ENCODE results near the gene HMGCL. TPM values are rescaled to one million over a fixed set of nuclear protein-coding genes. Genes with fewer than 3 reads are reported as not detected.

Gene HMGCL
- total and polyA plus RNA-seq, 2 of the 13 experiments (the other 11 are each of a cell fraction or from before 2014, with no cell fraction given) = 21.3 to 41.4 TPM

- TF ChIP-seq, protein P1, sequence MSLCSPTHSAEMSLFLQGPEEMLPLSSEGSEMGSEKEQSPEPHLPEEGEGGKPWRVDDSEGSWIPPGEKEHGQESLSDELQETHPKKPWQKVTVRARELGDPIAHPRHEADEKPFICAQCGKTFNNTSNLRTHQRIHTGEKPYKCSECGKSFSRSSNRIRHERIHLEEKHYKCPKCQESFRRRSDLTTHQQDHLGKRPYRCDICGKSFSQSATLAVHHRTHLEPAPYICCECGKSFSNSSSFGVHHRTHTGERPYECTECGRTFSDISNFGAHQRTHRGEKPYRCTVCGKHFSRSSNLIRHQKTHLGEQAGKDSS (CRISPR knock-in tag; IDR thresholded peaks at IDR 0.05; ENCODE audit: borderline replicate concordance, low read depth) = no peak
- TF ChIP-seq MEIS1 (CRISPR knock-in tag; IDR thresholded peaks at IDR 0.05; ENCODE audit: borderline replicate concordance) (no peak), ZSCAN25 (CRISPR knock-in tag; IDR thresholded peaks at IDR 0.05) (0 out of 2 replicates have a peak, but pooled peaks have one; percentile 35), ZNF713 (CRISPR knock-in tag; IDR thresholded peaks at IDR 0.05) (no peak), MIXL1 (CRISPR knock-in tag; IDR thresholded peaks at IDR 0.05) (no peak), MXI1 (IDR thresholded peaks at IDR 0.05; ENCODE audit: borderline replicate concordance, low read depth, low read length) (no peak), CEBPB (IDR thresholded peaks at IDR 0.05; ENCODE audit: borderline replicate concordance, low read depth, low read length) (no peak), SATB2 (CRISPR knock-in tag; IDR thresholded peaks at IDR 0.05) (no peak), PRDM15 (CRISPR knock-in tag; IDR thresholded peaks at IDR 0.05) (no peak), ZNF7 (CRISPR knock-in tag; IDR thresholded peaks at IDR 0.05) (no peak), MYNN (CRISPR knock-in tag; IDR thresholded peaks at IDR 0.05; ENCODE audit: low read depth) (no peak), MXD4 (CRISPR knock-in tag; IDR thresholded peaks at IDR 0.05) (no peak)
- TF ChIP-seq, protein P2, sequence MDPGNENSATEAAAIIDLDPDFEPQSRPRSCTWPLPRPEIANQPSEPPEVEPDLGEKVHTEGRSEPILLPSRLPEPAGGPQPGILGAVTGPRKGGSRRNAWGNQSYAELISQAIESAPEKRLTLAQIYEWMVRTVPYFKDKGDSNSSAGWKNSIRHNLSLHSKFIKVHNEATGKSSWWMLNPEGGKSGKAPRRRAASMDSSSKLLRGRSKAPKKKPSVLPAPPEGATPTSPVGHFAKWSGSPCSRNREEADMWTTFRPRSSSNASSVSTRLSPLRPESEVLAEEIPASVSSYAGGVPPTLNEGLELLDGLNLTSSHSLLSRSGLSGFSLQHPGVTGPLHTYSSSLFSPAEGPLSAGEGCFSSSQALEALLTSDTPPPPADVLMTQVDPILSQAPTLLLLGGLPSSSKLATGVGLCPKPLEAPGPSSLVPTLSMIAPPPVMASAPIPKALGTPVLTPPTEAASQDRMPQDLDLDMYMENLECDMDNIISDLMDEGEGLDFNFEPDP (CRISPR knock-in tag; conservative IDR thresholded peaks at IDR 0.05) = 0 out of 2 replicates have a peak, but pooled peaks have one; percentile 25
Measured at GRCh38 chr1:23869051-23869450, 43.8 kb upstream of the HMGCL start (continued).
